HG02588 (cell line): ENCODE data around the gene SAMD14.

ENCODE experiments used
- ATAC-seq: cut with Tn5 transposase; IDR thresholded peaks from one replicate; pipeline ENCODE4 v1.9.1; 2021; ENCODE audit warnings: mild to moderate bottlenecking, moderate library complexity; ENCODE audit not compliant: unreplicated experiment

The SAMD14 gene

GRCh38 chr17:50129728-50130558 lies at the start of gene SAMD14:
SAMD14 (minus strand) TSS chr17:50130160; CDS start chr17:50124959, 5,201 bp downstream.
- no peak for ATAC-seq

GRCh38 chr17:50177983-50178834 lies 48.2 kb upstream of the SAMD14 start:
- ATAC-seq = no peak

GRCh38 chr17:50177476-50177875 lies 47.5 kb upstream of the SAMD14 start:
- no peak for ATAC-seq

GRCh38 chr17:50176559-50177357 lies 46.8 kb upstream of the SAMD14 start:
- no peak for ATAC-seq

- ATAC-seq = no peak
These were observed 45.3 kb upstream of the SAMD14 start for GRCh38 chr17:50175035-50175807.

- no peak for ATAC-seq
These were observed 44.5 kb upstream of the SAMD14 start for GRCh38 chr17:50174444-50174843.

GRCh38 chr17:50173335-50173941 lies 43.5 kb upstream of the SAMD14 start:
- ATAC-seq = no peak

- no peak for ATAC-seq
These were observed 43.0 kb upstream of the SAMD14 start for GRCh38 chr17:50172936-50173334.

GRCh38 chr17:50172130-50172529 lies 42.2 kb upstream of the SAMD14 start:
- ATAC-seq = no peak

- no peak for ATAC-seq
These were observed 41.6 kb upstream of the SAMD14 start for GRCh38 chr17:50171371-50172071.

- peak; percentile 66 for ATAC-seq
These were observed 40.9 kb upstream of the SAMD14 start for GRCh38 chr17:50170662-50171370.

GRCh38 chr17:50169881-50170459 lies 40.0 kb upstream of the SAMD14 start:
- ATAC-seq = no peak

- no peak for ATAC-seq
These were observed 39.3 kb upstream of the SAMD14 start for GRCh38 chr17:50169121-50169764.

- no peak for ATAC-seq
These were observed 38.4 kb upstream of the SAMD14 start for GRCh38 chr17:50168319-50168718.

GRCh38 chr17:50167371-50167770 lies 37.4 kb upstream of the SAMD14 start:
- ATAC-seq = no peak

- no peak for ATAC-seq
These were observed 36.7 kb upstream of the SAMD14 start for GRCh38 chr17:50166518-50167181.

GRCh38 chr17:50165867-50166517 lies 36.0 kb upstream of the SAMD14 start, which contains the start of gene SGCA:
SGCA (plus strand) TSS chr17:50166005; CDS start chr17:50166041, 36 bp downstream.
- ATAC-seq = no peak
